K562 (cell line): ENCODE measurements around the gene FRMD7. TPM values are rescaled to one million over a fixed set of nuclear protein-coding genes. Genes with fewer than 3 reads are reported as not detected.
A peak's percentile ranks its signal among the peaks of the same experiment; 100 is the strongest.

Experiments used
- ATAC-seq: fragments of 200-7000 bp; cut with Tn5 transposase; 3 replicates; pipeline ENCODE4 v1.9.1; 2020; ENCODE audit warnings: moderate library complexity
- BruUV-seq: library from RNA; stranded (reverse); fragments of 400-500 nt; replicated peaks from 2 replicates; lab custom pipeline; 2021; lab: Mats Ljungman, UMichigan
- CTCF ChIA-PET: fragments of 300-600 bp; formaldehyde crosslinking; extraction: SDS; loops from one replicate; lab custom pipeline; 2021; ENCODE audit warnings: low intra/inter-chr PET ratio; lab: Yijun Ruan, JAX
- POLR2A ChIA-PET: fragments of 300-600, 350-650 bp; sonication (Branson Sonifier 250); formaldehyde crosslinking; extraction: SDS; loops from one replicate; lab custom pipeline; 2021; ENCODE audit warnings: antibody characterized with exemption, inconsistent platforms; lab: Yijun Ruan, JAX
- DNase-seq, 4 experiments: peaks; one replicate each; pipeline versions ENCODE4 v3.0.0 to v3.0.0-alpha.2; 2011 to 2018; ENCODE audit warnings: low spot score in 3 of 4, mixed read lengths in 3 of 4; ENCODE audit errors: extremely low read depth in 1 of 4
- FAIRE-seq: peaks from 2 replicates; lab custom pipeline; 2011; peaks lifted over from hg19 to GRCh38; lab: Jason Lieb, UNC
- H2AFZ ChIP-seq: 2 replicates; pipeline ENCODE4 v1.6.0; 2011; ENCODE audit warnings: low read depth, low read length, control low read depth, inconsistent platforms
- H3K27ac ChIP-seq: fragments of 200-600 bp; 3 replicates; pipeline ENCODE4 v1.8.0; 2011; ENCODE audit warnings: low read depth, mild to moderate bottlenecking, control low read depth, inconsistent platforms, low read length, moderate library complexity, mixed read lengths; ENCODE audit errors: extremely low read depth
- H3K27me3 ChIP-seq, 2 experiments: fragments of 300-600 bp in 1 of 2; 2 replicates in 1 of 2; 3 replicates in 1 of 2; pipeline versions ENCODE4 v1.6.0 to v1.8.0; 2011; ENCODE audit warnings: inconsistent platforms in 2 of 2, low read length in 2 of 2, mild to moderate bottlenecking in 1 of 2, mixed read lengths in 1 of 2, moderate library complexity in 1 of 2; ENCODE audit not compliant: control insufficient read depth in 2 of 2, insufficient read depth in 2 of 2
- H3K36me3 ChIP-seq: fragments of 300-600 bp; 3 replicates; pipeline ENCODE4 v1.8.0; 2011; ENCODE audit warnings: mild to moderate bottlenecking, low read length, inconsistent platforms; ENCODE audit not compliant: control insufficient read depth, insufficient read depth
- H3K4me1 ChIP-seq, 2 experiments: fragments of 200-600 bp in 1 of 2; replicated peaks in 1 of 2; 2 replicates in 1 of 2; 3 replicates in 1 of 2; pipeline versions ENCODE4 v1.5.1 to v1.8.0; 2011; ENCODE audit warnings: inconsistent platforms in 2 of 2, low read length in 2 of 2, mild to moderate bottlenecking in 1 of 2, mixed read lengths in 1 of 2, moderate library complexity in 1 of 2; ENCODE audit not compliant: control insufficient read depth in 2 of 2, insufficient read depth in 2 of 2
- H3K4me2 ChIP-seq: 2 replicates; pipeline ENCODE4 v1.6.1; 2011; ENCODE audit warnings: low read length, control low read depth, inconsistent platforms, mixed read lengths; ENCODE audit not compliant: insufficient read depth
- H3K4me3 ChIP-seq: fragments of 200-600 bp; sonication (generic), shearing (Covaris generic); 2 replicates; pipeline ENCODE4 v1.5.1; 2016; ENCODE audit warnings: control low read depth, inconsistent platforms
- H3K79me2 ChIP-seq: fragments of 200-600 bp; 3 replicates; pipeline ENCODE4 v1.8.0; 2011; ENCODE audit warnings: low read length, inconsistent platforms; ENCODE audit not compliant: control insufficient read depth, insufficient read depth
- H3K9ac ChIP-seq, 2 experiments: 2 replicates each; pipeline versions ENCODE4 v1.6.0 to v1.6.1; 2011; ENCODE audit warnings: low read depth in 2 of 2, low read length in 2 of 2, control low read depth in 1 of 2, inconsistent platforms in 1 of 2, mild to moderate bottlenecking in 1 of 2, mixed read lengths in 1 of 2; ENCODE audit not compliant: insufficient read depth in 1 of 2
- H3K9me1 ChIP-seq: one replicate; pipeline ENCODE4 v1.6.0; 2011; ENCODE audit warnings: inconsistent platforms, mild to moderate bottlenecking, low read length, moderate library complexity; ENCODE audit not compliant: control insufficient read depth, insufficient read depth
- H3K9me3 ChIP-seq: replicated peaks from 2 replicates; pipeline ENCODE4 v1.5.1; 2011; ENCODE audit warnings: low read depth, low read length, inconsistent platforms; ENCODE audit not compliant: control insufficient read depth, insufficient read depth
- H4K20me1 ChIP-seq: replicated peaks from 2 replicates; pipeline ENCODE4 v1.6.1; 2011; ENCODE audit warnings: low read length, inconsistent platforms, mixed read lengths; ENCODE audit not compliant: control insufficient read depth, insufficient read depth
- CREB1 ChIP-seq, 2 experiments: sonication (generic) in 1 of 2; formaldehyde crosslinking in 1 of 2; IDR thresholded peaks; 2 replicates each; pipeline versions ENCODE4 v1.6.1 to v1.8.0; 2012 to 2022; ENCODE audit warnings: inconsistent platforms in 1 of 2, mild to moderate bottlenecking in 1 of 2, missing genetic modification reagents in 1 of 2, moderate library complexity in 1 of 2
- GMEB1 ChIP-seq: fragments of 250-450 bp; sonication (Bioruptor Pico); IDR thresholded peaks from 2 replicates; pipeline ENCODE4 v1.4.0; 2020; ENCODE audit warnings: mild to moderate bottlenecking
- NBN ChIP-seq: fragments of 450-650 bp; IDR thresholded peaks from 2 replicates; pipeline ENCODE4 v1.6.1; 2016; ENCODE audit warnings: low read depth, mild to moderate bottlenecking
- NCOA2 ChIP-seq, 2 experiments: fragments of 450-650 bp; IDR thresholded peaks; 2 replicates each; pipeline ENCODE4 v1.6.1; 2018; ENCODE audit warnings: mild to moderate bottlenecking in 2 of 2, moderate library complexity in 1 of 2; ENCODE audit not compliant: partially characterized antibody in 2 of 2
- ZBTB1 ChIP-seq: sonication (generic); formaldehyde crosslinking; IDR thresholded peaks from 2 replicates; pipeline ENCODE4 v1.8.1; 2023; ENCODE audit warnings: missing genetic modification reagents, low read depth, mild to moderate bottlenecking, borderline replicate concordance
- WGBS: fragments of 100-300 bp; shearing (Covaris generic); methylation state at CpG from one replicate; pipeline ENCODE4 v1.1.6; 2016; ENCODE audit warnings: low coverage, mixed read lengths; ENCODE audit not compliant: insufficient coverage; ENCODE audit errors: missing lambda C conversion rate; 5-methylcytosine and 5-hydroxymethylcytosine counted together
- in situ Hi-C: fragments of 300-500 bp; cut with MboI; formaldehyde crosslinking; loops from 4 replicates; pipeline ENCODE4 v1.15.0; 2018; ENCODE audit warnings: inconsistent platforms, mixed read lengths
- intact Hi-C: fragments of 100-400 bp; cut with micrococcal nuclease; formaldehyde crosslinking; loops from 2 replicates; pipeline ENCODE4 v1.14.2; 2022
- polyA plus RNA-seq, 8 experiments: library from polyadenylated mRNA; depleted of rRNA in 4 of 8; stranded (reverse) in 5 of 8; unstranded in 3 of 8; fragments of >200 nt; fragmentation: Nextera tagmentation in 2 of 8; fragmentation: Illumina TruSeq in 1 of 8; extraction: Ambion mirVana in 2 of 8; extraction: Trizol in 1 of 8; gene quantifications; 2 replicates each; pipeline versions ENCODE4 v1.2.1 to v1.2.3, GENCODE V29; 2011 to 2014; ENCODE audit warnings: inconsistent platforms in 1 of 8, missing spikeins in 1 of 8
- total RNA-seq, 7 experiments: library from RNA; depleted of rRNA in 6 of 7; stranded (reverse); fragments of >200 nt in 6 of 7; fragmentation: Illumina TruSeq in 2 of 7; extraction: Trizol in 2 of 7; gene quantifications; 2 replicates each; pipeline versions ENCODE4 v1.2.1 to v1.2.3, GENCODE V29; 2011 to 2021; ENCODE audit warnings: low replicate concordance in 1 of 7

Gene FRMD7
- total and polyA plus RNA-seq, 9 of the 15 experiments (the other 6 are each of a cell fraction or from before 2014, with no cell fraction given), result 0.06 to 0.09 TPM; not detected in 7

GRCh38 chrX:132119283-132119682, 8.5 kb downstream of the FRMD7 start:
- Histone ChIP-seq H3K4me3 (no peak overlapping the region), H3K36me3 (no peaks in the 10 kb centered on the region), H3K79me2 (no peaks in the 10 kb centered on the region), H4K20me1 (no peaks in the 10 kb centered on the region), H3K4me1 (no peaks in the 10 kb centered on the region; a peak in 1 of 5 replicates), H3K9me3 (no peaks in the 10 kb centered on the region), H3K4me2 (no peak overlapping the region), H3K27ac (no peak overlapping the region), H3K27me3 (no peaks in the 10 kb centered on the region), H2AFZ (peak overlapping the region; percentile 26; the same call in 1 of the 2 replicates)
- intact Hi-C loops, result no loop called here
- in situ Hi-C loops, result no loop called here
- DNase-seq, result no peak
- FAIRE-seq, result no peak
- ChIA-PET POLR2A (interaction anchor here (2.0 kb wide), 1 partner anchor 11 kb away, joined by 7 read pairs; no protein-coding TSS in a partner anchor), CTCF (no interaction called here)
- no TSS peak for BruUV-seq
- no peak for ATAC-seq
- WGBS, result 27% methylated on average over 3 of the region's 3 CpGs
- TF ChIP-seq CREB1 (IDR thresholded peaks at IDR 0.05), result no peak
- TF ChIP-seq CREB1 (CRISPR knock-in tag; IDR thresholded peaks at IDR 0.05), result no peak
- TF ChIP-seq NCOA2 (IDR thresholded peaks at IDR 0.05; ENCODE audit: partially characterized antibody in 2 of 2), result no peak
- TF ChIP-seq NBN, result no peak
- no peak for TF ChIP-seq ZBTB1 (CRISPR knock-in tag)
- TF ChIP-seq GMEB1 (CRISPR knock-in tag), result no peak
- TF ChIP-seq, all 486 proteins: peak for 0
- no peak overlapping the region for H3K9ac ChIP-seq
- no peaks in the 10 kb centered on the region for H3K9me1 ChIP-seq
